ENCODE results near the gene IFNGR2. TPM values are rescaled to one million over a fixed set of nuclear protein-coding genes. Genes with fewer than 3 reads are reported as not detected.
A peak's percentile ranks its signal among the peaks of the same experiment; 100 is the strongest.
"Not testable (repeated sequence)": the region's sequence is repeated elsewhere in the genome, so short reads cannot be mapped to it uniquely, and the experiment has no call there.

IFNGR2 gene
- total and polyA plus RNA-seq, 2 donors (not counting 1 experiment from before 2014, with no cell fraction given), result 96.0 to 108 TPM

- Histone ChIP-seq H3K27ac (ENCODE audit: low read length in 2 of 2) (peak overlapping the region; percentile 81 to 93), H3K9ac (ENCODE audit: low read length) (peak overlapping the region; percentile 59), H3K79me2 (ENCODE audit: control insufficient read depth, insufficient read depth, low read length) (no peaks in the 10 kb centered on the region), H3K27me3 (replicated peaks in 1 of 4; ENCODE audit: control extremely low read depth in 1 of 4, control insufficient read depth in 3 of 4, insufficient read depth in 4 of 4, low read length in 3 of 4) (no peaks in the 10 kb centered on the region), H3K9me3 (ENCODE audit: control extremely low read depth in 1 of 3, control insufficient read depth in 2 of 3, insufficient read depth in 1 of 3, low read length in 2 of 3) (peaks cover 0 to 25% (median 18%) of the 10 kb centered on the region in 3 donors), H2AFZ (ENCODE audit: insufficient read depth, low read depth, low read length, poor library complexity, severe bottlenecking) (no peak overlapping the region), H3K4me3 (ENCODE audit: control extremely low read depth in 1 of 5, extremely low read depth in 1 of 5, insufficient read depth in 1 of 5, low read depth in 2 of 5, low read length in 4 of 5) (peak overlapping the region; percentile 30 to 68 (median 49)), H3K4me2 (replicated peaks; ENCODE audit: low read depth, low read length, poor library complexity, severe bottlenecking) (peak overlapping the region; percentile 67), H3K4me1 (ENCODE audit: control insufficient read depth in 2 of 2, insufficient read depth in 2 of 2, low read length in 2 of 2) (peaks cover 37 to 41% of the 10 kb centered on the region in 2 donors), H4K20me1 (ENCODE audit: control insufficient read depth, insufficient read depth, low read length, poor library complexity, severe bottlenecking) (no peaks in the 10 kb centered on the region), H3K36me3 (replicated peaks in 1 of 2; ENCODE audit: control extremely low read depth in 1 of 2, control insufficient read depth in 1 of 2, extremely low read depth in 1 of 2, insufficient read depth in 2 of 2, low read length in 1 of 2) (no peaks in the 10 kb centered on the region)
- peak overlapping the region; percentile 96 for H3K27ac Mint-ChIP-seq
- peak overlapping the region; percentile 89 for H3K4me3 Mint-ChIP-seq
- no peaks in the 10 kb centered on the region for H3K27me3 Mint-ChIP-seq
- DNase-seq, result peak; percentile 87
- 11% methylated on average over 7 of the region's 12 CpGs for WGBS (ENCODE audit: insufficient coverage)
- ChIA-PET CTCF (interaction anchor here (0.6 to 11.2 kb wide), 34 partner anchors 8 to 606 kb away, joined by 3 to 265 read pairs (median 12); partner anchors contain the start of genes IFNAR1, IFNGR2 and IL10RB), POLR2A (interaction anchor here (0.6 to 3.3 kb wide), 18 partner anchors 12 to 129 kb away, joined by 3 to 39 read pairs (median 10); partner anchors contain the start of genes DNAJC28, IFNAR1, IFNGR2 and IL10RB)
- peaks cover 50% of the 10 kb centered on the region for H3K4me1 Mint-ChIP-seq
- intact Hi-C loops (cut with micrococcal nuclease), result loop anchor here (5.0 kb wide), 1 partner anchor 95 kb away; the partner anchor contains the start of gene IL10RB
- peaks cover 7% of the 10 kb centered on the region for H3K9me3 Mint-ChIP-seq (ENCODE audit: insufficient read depth)
- TF ChIP-seq, protein P1, sequence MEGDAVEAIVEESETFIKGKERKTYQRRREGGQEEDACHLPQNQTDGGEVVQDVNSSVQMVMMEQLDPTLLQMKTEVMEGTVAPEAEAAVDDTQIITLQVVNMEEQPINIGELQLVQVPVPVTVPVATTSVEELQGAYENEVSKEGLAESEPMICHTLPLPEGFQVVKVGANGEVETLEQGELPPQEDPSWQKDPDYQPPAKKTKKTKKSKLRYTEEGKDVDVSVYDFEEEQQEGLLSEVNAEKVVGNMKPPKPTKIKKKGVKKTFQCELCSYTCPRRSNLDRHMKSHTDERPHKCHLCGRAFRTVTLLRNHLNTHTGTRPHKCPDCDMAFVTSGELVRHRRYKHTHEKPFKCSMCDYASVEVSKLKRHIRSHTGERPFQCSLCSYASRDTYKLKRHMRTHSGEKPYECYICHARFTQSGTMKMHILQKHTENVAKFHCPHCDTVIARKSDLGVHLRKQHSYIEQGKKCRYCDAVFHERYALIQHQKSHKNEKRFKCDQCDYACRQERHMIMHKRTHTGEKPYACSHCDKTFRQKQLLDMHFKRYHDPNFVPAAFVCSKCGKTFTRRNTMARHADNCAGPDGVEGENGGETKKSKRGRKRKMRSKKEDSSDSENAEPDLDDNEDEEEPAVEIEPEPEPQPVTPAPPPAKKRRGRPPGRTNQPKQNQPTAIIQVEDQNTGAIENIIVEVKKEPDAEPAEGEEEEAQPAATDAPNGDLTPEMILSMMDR (IDR thresholded peaks at IDR 0.05), result no peak
- no peak for TF ChIP-seq EZH2 (IDR thresholded peaks at IDR 0.05; ENCODE audit: borderline replicate concordance, insufficient read depth, low read depth, low read length, poor library complexity, severe bottlenecking)
- peak; percentile 49 for ATAC-seq (ENCODE audit: low read depth)
Measured at GRCh38 chr21:33362044-33362555, 41.1 kb upstream of the IFNGR2 start.

GRCh38 chr21:33363911-33364609 lies 39.2 kb upstream of the IFNGR2 start:
- 75% methylated on average over 5 of the region's 10 CpGs for WGBS (ENCODE audit: insufficient coverage)
- H3K27me3 Mint-ChIP-seq; H3K9ac ChIP-seq (ENCODE audit: low read length); H3K4me3 Mint-ChIP-seq; H3K36me3 ChIP-seq (replicated peaks in 1 of 2; ENCODE audit: control extremely low read depth in 1 of 2, control insufficient read depth in 1 of 2, extremely low read depth in 1 of 2, insufficient read depth in 2 of 2, low read length in 1 of 2); H4K20me1 ChIP-seq (ENCODE audit: control insufficient read depth, insufficient read depth, low read length, poor library complexity, severe bottlenecking); H3K27me3 ChIP-seq (replicated peaks in 1 of 4; ENCODE audit: control extremely low read depth in 1 of 4, control insufficient read depth in 3 of 4, insufficient read depth in 4 of 4, low read length in 3 of 4); H3K79me2 ChIP-seq (ENCODE audit: control insufficient read depth, insufficient read depth, low read length); H3K4me3 ChIP-seq (ENCODE audit: control extremely low read depth in 1 of 5, extremely low read depth in 1 of 5, insufficient read depth in 1 of 5, low read depth in 2 of 5, low read length in 4 of 5); H2AFZ ChIP-seq (ENCODE audit: insufficient read depth, low read depth, low read length, poor library complexity, severe bottlenecking): not testable (repeated sequence)
- intact Hi-C loops (cut with micrococcal nuclease), result loop anchor here (5.0 kb wide), 1 partner anchor 97 kb away; the partner anchor contains the start of gene IL10RB
- peak overlapping the region; percentile 92 for H3K27ac Mint-ChIP-seq
- peaks cover 63% of the 10 kb centered on the region for H3K4me1 Mint-ChIP-seq
- peaks cover 52 to 60% of the 10 kb centered on the region in 2 donors for H3K4me1 ChIP-seq (ENCODE audit: control insufficient read depth in 2 of 2, insufficient read depth in 2 of 2, low read length in 2 of 2)
- POLR2A ChIA-PET, result interaction anchor here (0.6 to 1.2 kb wide), 7 partner anchors 10 to 116 kb away, joined by 3 to 7 read pairs (median 4); partner anchors contain the start of gene IFNAR1
- peaks cover 13% of the 10 kb centered on the region for H3K9me3 Mint-ChIP-seq (ENCODE audit: insufficient read depth)
- DNase-seq, result peak; percentile 58
- peaks cover 4 to 44% (median 33%) of the 10 kb centered on the region in 3 donors for H3K9me3 ChIP-seq (ENCODE audit: control extremely low read depth in 1 of 3, control insufficient read depth in 2 of 3, insufficient read depth in 1 of 3, low read length in 2 of 3)
- peak; percentile 13 for ATAC-seq (ENCODE audit: low read depth)
- peak overlapping the region; percentile 20 for H3K4me2 ChIP-seq (replicated peaks; ENCODE audit: low read depth, low read length, poor library complexity, severe bottlenecking)
- CTCF ChIA-PET, result interaction anchor here (0.8 to 11.2 kb wide), 9 partner anchors 10 to 159 kb away, joined by 3 to 265 read pairs (median 4); partner anchors contain the start of gene IFNAR1
- H3K27ac ChIP-seq (ENCODE audit: low read length in 2 of 2), result peak overlapping the region in 1 of 2 donors; percentile 61

Data from B cell (primary cell).